Measurements from ENCODE around the gene HELT.

The HELT gene

DNA sequence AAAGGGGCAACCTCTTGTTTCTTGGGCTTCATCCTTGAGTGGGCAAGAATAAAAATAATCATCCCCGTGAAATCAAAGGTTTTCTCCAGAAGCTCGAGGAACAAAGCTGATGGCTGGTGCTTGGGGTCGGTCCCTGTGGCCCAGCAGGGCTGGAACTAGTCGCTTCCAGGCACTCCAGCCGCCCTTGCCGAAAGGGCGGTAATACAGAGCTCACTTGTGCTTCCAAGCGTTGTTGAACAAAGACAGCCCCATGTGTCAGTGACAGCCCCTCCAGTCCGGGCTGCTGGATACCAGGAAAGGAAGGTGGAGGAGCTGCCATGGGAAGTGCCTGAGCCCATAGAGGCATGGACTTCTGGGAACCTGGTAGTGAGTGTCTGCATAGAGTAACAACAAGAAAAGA, 5.2 kb downstream of the HELT start:
- Histone ChIP-seq H3K27ac (ENCODE audit: low read length) (no peak overlapping the region), H3K27me3 (ENCODE audit: insufficient read depth, low read length, poor library complexity) (peaks cover 7% of the 10 kb centered on the region), H3K9ac (ENCODE audit: low read depth, low read length) (no peak overlapping the region), H3K79me2 (ENCODE audit: insufficient read depth, low read length) (no peaks in the 10 kb centered on the region), H3K36me3 (ENCODE audit: insufficient read depth, low read length) (no peaks in the 10 kb centered on the region), H3K4me2 (ENCODE audit: insufficient read depth, low read length) (no peak overlapping the region), H4K20me1 (ENCODE audit: insufficient read depth, low read length) (no peaks in the 10 kb centered on the region), H3K4me1 (ENCODE audit: insufficient read depth, low read length) (no peaks in the 10 kb centered on the region), H3K4me3 (ENCODE audit: low read depth in 1 of 2, low read length in 2 of 2) (no peak overlapping the region), H3K9me3 (ENCODE audit: insufficient read depth, low read length, severe bottlenecking) (no peaks in the 10 kb centered on the region), H2AFZ (ENCODE audit: low read depth, low read length) (no peak overlapping the region)
- ATAC-seq (ENCODE audit: insufficient read depth, low read depth) (no peak), DNase-seq (no peak)
- TF ChIP-seq, protein P1, sequence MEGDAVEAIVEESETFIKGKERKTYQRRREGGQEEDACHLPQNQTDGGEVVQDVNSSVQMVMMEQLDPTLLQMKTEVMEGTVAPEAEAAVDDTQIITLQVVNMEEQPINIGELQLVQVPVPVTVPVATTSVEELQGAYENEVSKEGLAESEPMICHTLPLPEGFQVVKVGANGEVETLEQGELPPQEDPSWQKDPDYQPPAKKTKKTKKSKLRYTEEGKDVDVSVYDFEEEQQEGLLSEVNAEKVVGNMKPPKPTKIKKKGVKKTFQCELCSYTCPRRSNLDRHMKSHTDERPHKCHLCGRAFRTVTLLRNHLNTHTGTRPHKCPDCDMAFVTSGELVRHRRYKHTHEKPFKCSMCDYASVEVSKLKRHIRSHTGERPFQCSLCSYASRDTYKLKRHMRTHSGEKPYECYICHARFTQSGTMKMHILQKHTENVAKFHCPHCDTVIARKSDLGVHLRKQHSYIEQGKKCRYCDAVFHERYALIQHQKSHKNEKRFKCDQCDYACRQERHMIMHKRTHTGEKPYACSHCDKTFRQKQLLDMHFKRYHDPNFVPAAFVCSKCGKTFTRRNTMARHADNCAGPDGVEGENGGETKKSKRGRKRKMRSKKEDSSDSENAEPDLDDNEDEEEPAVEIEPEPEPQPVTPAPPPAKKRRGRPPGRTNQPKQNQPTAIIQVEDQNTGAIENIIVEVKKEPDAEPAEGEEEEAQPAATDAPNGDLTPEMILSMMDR (IDR thresholded peaks at IDR 0.05; ENCODE audit: borderline replicate concordance, extremely low read depth, low read length, poor library complexity, severe bottlenecking): no peak
- no peak for TF ChIP-seq EZH2 (IDR thresholded peaks at IDR 0.05; ENCODE audit: borderline replicate concordance, low read depth, low read length, severe bottlenecking)

DNA sequence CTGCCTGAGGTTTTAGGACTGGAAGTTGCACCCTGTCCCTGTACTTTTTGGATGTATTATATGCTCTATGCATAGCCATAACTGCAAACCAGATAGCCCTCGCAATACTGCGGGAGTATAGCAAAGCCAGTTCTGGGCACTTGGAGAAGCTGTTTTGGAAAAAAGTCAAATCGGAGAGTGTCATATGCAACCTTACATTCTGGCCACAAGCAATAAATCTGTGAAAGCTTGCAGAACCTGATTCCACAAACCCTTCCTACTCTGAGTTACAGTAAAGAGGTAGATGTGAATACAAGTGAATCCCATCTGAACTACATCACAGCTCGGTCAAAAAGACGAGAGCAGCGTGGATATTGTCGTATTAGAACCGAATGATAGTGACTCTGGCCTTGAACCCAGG, 10.3 kb downstream of the HELT start:
- ATAC-seq (ENCODE audit: insufficient read depth, low read depth) (no peak), DNase-seq (no peak)
- Histone ChIP-seq H3K36me3 (ENCODE audit: insufficient read depth, low read length) (no peaks in the 10 kb centered on the region), H2AFZ (ENCODE audit: low read depth, low read length) (no peak overlapping the region), H3K9me3 (ENCODE audit: insufficient read depth, low read length, severe bottlenecking) (no peaks in the 10 kb centered on the region), H3K9ac (ENCODE audit: low read depth, low read length) (no peak overlapping the region), H3K27me3 (ENCODE audit: insufficient read depth, low read length, poor library complexity) (peaks cover 14% of the 10 kb centered on the region), H3K27ac (ENCODE audit: low read length) (no peak overlapping the region), H4K20me1 (ENCODE audit: insufficient read depth, low read length) (no peaks in the 10 kb centered on the region), H3K4me1 (ENCODE audit: insufficient read depth, low read length) (no peaks in the 10 kb centered on the region), H3K4me2 (ENCODE audit: insufficient read depth, low read length) (no peak overlapping the region), H3K79me2 (ENCODE audit: insufficient read depth, low read length) (no peaks in the 10 kb centered on the region), H3K4me3 (ENCODE audit: low read depth in 1 of 2, low read length in 2 of 2) (no peak overlapping the region)
- TF ChIP-seq, protein P1 (IDR thresholded peaks at IDR 0.05; ENCODE audit: borderline replicate concordance, extremely low read depth, low read length, poor library complexity, severe bottlenecking): no peak
- TF ChIP-seq EZH2 (IDR thresholded peaks at IDR 0.05; ENCODE audit: borderline replicate concordance, low read depth, low read length, severe bottlenecking): no peak

DNA sequence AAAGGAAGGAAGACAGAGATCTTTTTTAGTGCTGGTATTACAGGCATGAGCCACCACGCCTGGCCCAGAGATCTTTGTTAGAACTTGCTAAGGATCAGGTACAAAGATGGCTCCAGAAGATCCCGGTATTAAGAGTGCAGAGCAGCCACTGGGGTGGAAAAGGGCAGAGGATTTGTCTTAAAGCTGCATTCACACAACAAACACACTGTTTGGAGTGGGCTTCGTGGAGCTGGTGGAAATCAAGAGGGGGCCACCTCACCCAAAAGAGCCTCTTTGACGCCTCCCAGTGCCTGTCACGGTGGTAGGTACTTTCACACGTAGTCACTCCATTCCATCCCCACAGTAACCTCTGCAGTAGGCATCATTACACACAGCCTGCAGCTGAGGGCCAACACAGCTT, 13.3 kb downstream of the HELT start:
- ATAC-seq (ENCODE audit: insufficient read depth, low read depth) (no peak), DNase-seq (no peak)
- Histone ChIP-seq H3K36me3 (ENCODE audit: insufficient read depth, low read length) (no peaks in the 10 kb centered on the region), H3K9me3 (ENCODE audit: insufficient read depth, low read length, severe bottlenecking) (no peaks in the 10 kb centered on the region), H3K9ac (ENCODE audit: low read depth, low read length) (no peak overlapping the region), H3K4me2 (ENCODE audit: insufficient read depth, low read length) (no peak overlapping the region), H4K20me1 (ENCODE audit: insufficient read depth, low read length) (no peaks in the 10 kb centered on the region), H3K4me1 (ENCODE audit: insufficient read depth, low read length) (no peaks in the 10 kb centered on the region), H3K79me2 (ENCODE audit: insufficient read depth, low read length) (no peaks in the 10 kb centered on the region), H3K27me3 (ENCODE audit: insufficient read depth, low read length, poor library complexity) (peaks cover 7% of the 10 kb centered on the region), H3K4me3 (ENCODE audit: low read depth in 1 of 2, low read length in 2 of 2) (no peak overlapping the region), H2AFZ (ENCODE audit: low read depth, low read length) (no peak overlapping the region), H3K27ac (ENCODE audit: low read length) (no peak overlapping the region)
- TF ChIP-seq EZH2 (IDR thresholded peaks at IDR 0.05; ENCODE audit: borderline replicate concordance, low read depth, low read length, severe bottlenecking): no peak
- TF ChIP-seq, protein P1 (IDR thresholded peaks at IDR 0.05; ENCODE audit: borderline replicate concordance, extremely low read depth, low read length, poor library complexity, severe bottlenecking): no peak

DNA sequence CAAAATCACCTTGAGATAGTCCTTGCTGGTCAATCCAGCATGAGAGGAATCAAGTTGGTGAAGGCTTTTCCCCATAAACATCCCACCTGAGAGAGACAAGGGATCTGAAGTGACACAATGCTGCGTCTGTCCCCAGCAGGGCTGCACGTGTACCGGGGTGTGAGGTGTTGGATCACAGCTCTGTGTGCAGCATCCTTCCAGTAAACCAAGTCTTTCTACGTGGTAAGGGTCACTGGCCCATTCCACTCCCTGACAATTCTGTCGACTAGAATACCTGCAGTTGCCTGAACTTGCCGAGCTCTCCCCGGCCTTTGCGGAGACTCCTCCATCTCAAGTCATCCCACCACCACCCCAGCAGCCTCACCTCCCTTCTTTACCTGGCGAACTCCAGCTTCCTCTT, 14.8 kb downstream of the HELT start:
- Histone ChIP-seq H3K9ac (ENCODE audit: low read depth, low read length) (no peak overlapping the region), H3K9me3 (ENCODE audit: insufficient read depth, low read length, severe bottlenecking) (no peaks in the 10 kb centered on the region), H3K4me2 (ENCODE audit: insufficient read depth, low read length) (no peak overlapping the region), H3K27me3 (ENCODE audit: insufficient read depth, low read length, poor library complexity) (peaks cover 7% of the 10 kb centered on the region), H3K27ac (ENCODE audit: low read length) (no peak overlapping the region), H2AFZ (ENCODE audit: low read depth, low read length) (no peak overlapping the region), H3K79me2 (ENCODE audit: insufficient read depth, low read length) (no peaks in the 10 kb centered on the region), H3K4me1 (ENCODE audit: insufficient read depth, low read length) (no peaks in the 10 kb centered on the region), H3K4me3 (ENCODE audit: low read depth in 1 of 2, low read length in 2 of 2) (no peak overlapping the region), H4K20me1 (ENCODE audit: insufficient read depth, low read length) (no peaks in the 10 kb centered on the region), H3K36me3 (ENCODE audit: insufficient read depth, low read length) (no peaks in the 10 kb centered on the region)
- ATAC-seq (ENCODE audit: insufficient read depth, low read depth) (no peak), DNase-seq (no peak)
- no peak for TF ChIP-seq EZH2 (IDR thresholded peaks at IDR 0.05; ENCODE audit: borderline replicate concordance, low read depth, low read length, severe bottlenecking)

All from DND-41 (cell line).